IMR-90 (cell line): Measurements from ENCODE around the gene SEMA3G. TPM values are rescaled to one million over a fixed set of nuclear protein-coding genes. Genes with fewer than 3 reads are reported as not detected.

Experiments used
- ATAC-seq: fragments of 200-7000 bp; cut with Tn5 transposase; 2 replicates; pipeline ENCODE4 v1.9.1; 2020; ENCODE audit warnings: low read depth, mild to moderate bottlenecking, moderate library complexity
- BruUV-seq: library from RNA; stranded (reverse); fragments of 400-500 nt; replicated peaks from 2 replicates; lab custom pipeline; 2021; lab: Mats Ljungman, UMichigan
- CTCF ChIA-PET: fragments of 300-600 bp; formaldehyde crosslinking; extraction: SDS; loops from one replicate; lab custom pipeline; 2021; ENCODE audit warnings: antibody characterized with exemption; lab: Yijun Ruan, JAX
- POLR2A ChIA-PET: fragments of 300-600 bp; sonication (Branson Sonifier 250); formaldehyde crosslinking; loops from one replicate; lab custom pipeline; 2022; ENCODE audit warnings: antibody characterized with exemption; ENCODE audit not compliant: unreplicated experiment; lab: Charles Lee
- DNase-seq: peaks from one replicate; pipeline ENCODE4 v3.0.0; 2013
- H2AFZ ChIP-seq: replicated peaks from 2 replicates; pipeline ENCODE3; 2013; ENCODE audit warnings: low read length, mild to moderate bottlenecking; ENCODE audit not compliant: poor library complexity
- H2AK5ac ChIP-seq: 2 replicates; pipeline ENCODE4 v1.6.1; 2013; ENCODE audit warnings: low read depth, low read length, inconsistent platforms
- H2AK9ac ChIP-seq: replicated peaks from 2 replicates; pipeline ENCODE3; 2013; ENCODE audit warnings: mild to moderate bottlenecking, low read depth, low read length, moderate library complexity; ENCODE audit not compliant: poor library complexity
- H2BK120ac ChIP-seq: 2 replicates; pipeline ENCODE4 v1.6.1; 2013; ENCODE audit warnings: low read depth, low read length, inconsistent platforms
- H2BK15ac ChIP-seq: 3 replicates; pipeline ENCODE4 v1.6.1; 2013; ENCODE audit warnings: low read depth, low read length, inconsistent platforms
- H2BK20ac ChIP-seq: 2 replicates; pipeline ENCODE4 v1.6.1; 2013; ENCODE audit warnings: low read depth, mild to moderate bottlenecking, inconsistent platforms, low read length, moderate library complexity
- H2BK5ac ChIP-seq: 2 replicates; pipeline ENCODE4 v1.6.1; 2013; ENCODE audit warnings: mild to moderate bottlenecking, low read depth, low read length, inconsistent platforms; ENCODE audit not compliant: poor library complexity, severe bottlenecking
- H3K14ac ChIP-seq: replicated peaks from 2 replicates; pipeline ENCODE4 v1.6.1; 2013; ENCODE audit warnings: low read depth, low read length, inconsistent platforms
- H3K18ac ChIP-seq: 2 replicates; pipeline ENCODE4 v1.6.1; 2013; ENCODE audit warnings: low read depth, low read length, control low read depth
- H3K23ac ChIP-seq: 2 replicates; pipeline ENCODE4 v1.6.1; 2013; ENCODE audit warnings: low read depth, low read length, inconsistent platforms
- H3K27ac ChIP-seq: 2 replicates; pipeline ENCODE4 v1.5.1; 2013; ENCODE audit warnings: mild to moderate bottlenecking, control low read depth, low read length; ENCODE audit not compliant: insufficient read depth
- H3K27me3 ChIP-seq: 2 replicates; pipeline ENCODE4 v1.6.1; 2013; ENCODE audit warnings: low read length; ENCODE audit not compliant: control insufficient read depth, insufficient read depth
- H3K36me3 ChIP-seq: 2 replicates; pipeline ENCODE4 v1.6.1; 2013; ENCODE audit warnings: low read length, mixed read lengths; ENCODE audit not compliant: control insufficient read depth, insufficient read depth
- H3K4ac ChIP-seq: 2 replicates; pipeline ENCODE4 v1.6.1; 2013; ENCODE audit warnings: low read depth, low read length, inconsistent platforms
- H3K4me1 ChIP-seq: 2 replicates; pipeline ENCODE4 v1.6.1; 2013; ENCODE audit warnings: low read length, mixed read lengths; ENCODE audit not compliant: control insufficient read depth, insufficient read depth
- H3K4me2 ChIP-seq: 2 replicates; pipeline ENCODE4 v1.6.1; 2013; ENCODE audit warnings: low read depth, mild to moderate bottlenecking, control low read depth, low read length, moderate library complexity
- H3K4me3 ChIP-seq: 2 replicates; pipeline ENCODE4 v1.5.1; 2013; ENCODE audit warnings: low read depth, mild to moderate bottlenecking, control low read depth, low read length, moderate library complexity; ENCODE audit not compliant: insufficient read depth
- H3K56ac ChIP-seq: 2 replicates; pipeline ENCODE4 v1.6.1; 2013; ENCODE audit warnings: low read length, inconsistent platforms; ENCODE audit not compliant: insufficient read depth; ENCODE audit errors: extremely low read depth
- H3K79me1 ChIP-seq, 2 experiments: 2 replicates each; pipeline ENCODE4 v1.6.1; 2013; ENCODE audit warnings: low read length in 2 of 2, inconsistent platforms in 1 of 2, low read depth in 1 of 2
- H3K9ac ChIP-seq: 2 replicates; pipeline ENCODE4 v1.6.1; 2013; ENCODE audit warnings: low read depth, low read length, control low read depth
- H3K9me1 ChIP-seq: 2 replicates; pipeline ENCODE4 v1.6.1; 2013; ENCODE audit warnings: low read length, inconsistent platforms; ENCODE audit not compliant: insufficient read depth
- H3K9me3 ChIP-seq: 2 replicates; pipeline ENCODE4 v1.6.1; 2013; ENCODE audit warnings: low read length; ENCODE audit not compliant: control insufficient read depth, insufficient read depth
- H4K20me1 ChIP-seq: 2 replicates; pipeline ENCODE4 v1.6.1; 2013; ENCODE audit warnings: low read length, inconsistent platforms; ENCODE audit not compliant: insufficient read depth
- H4K5ac ChIP-seq: 2 replicates; pipeline ENCODE4 v1.6.1; 2013; ENCODE audit warnings: mild to moderate bottlenecking, low read depth, low read length, control low read depth
- H4K8ac ChIP-seq, 2 experiments: 2 replicates each; pipeline ENCODE4 v1.6.1; 2013; ENCODE audit warnings: low read depth in 2 of 2, low read length in 2 of 2, control low read depth in 1 of 2, inconsistent platforms in 1 of 2
- H4K91ac ChIP-seq: 2 replicates; pipeline ENCODE4 v1.6.1; 2013; ENCODE audit warnings: low read depth, low read length, inconsistent platforms; ENCODE audit not compliant: insufficient read depth
- NFE2L2 ChIP-seq: fragments of 150-350 bp; IDR thresholded peaks from 2 replicates; pipeline ENCODE4 v1.6.1; 2016; ENCODE audit warnings: low read depth, mild to moderate bottlenecking, low read length
- WGBS, 2 experiments: methylation state at CpG; one replicate each; pipeline versions ENCODE4 v1.1.5 to v1.1.7; 2013; ENCODE audit warnings: missing lambda C conversion rate in 2 of 2; ENCODE audit not compliant: insufficient read length in 1 of 2; ENCODE audit errors: extremely low coverage in 2 of 2; 5-methylcytosine and 5-hydroxymethylcytosine counted together
- dilution Hi-C: fragments of 300-500 bp; cut with HindIII; formaldehyde crosslinking; loops from one replicate; pipeline ENCODE4 v1.14.3; 2018; ENCODE audit warnings: low sequenced_read_pairs; ENCODE audit not compliant: unreplicated experiment
- in situ Hi-C: fragments of 300-500 bp; cut with MboI; formaldehyde crosslinking; loops from 3 replicates; pipeline ENCODE4 v1.14.3; 2019; ENCODE audit warnings: low sequenced_read_pairs, inconsistent platforms, mixed read lengths
- intact Hi-C: fragments of 100-400 bp; cut with micrococcal nuclease; formaldehyde crosslinking; loops from 2 replicates; pipeline ENCODE4 v1.10.0; 2022
- polyA plus RNA-seq, 3 experiments: library from polyadenylated mRNA; depleted of rRNA; stranded (reverse); fragments of >200 nt; gene quantifications; 2 replicates each; pipeline ENCODE4 v1.2.3, GENCODE V29; 2012; ENCODE audit warnings: low replicate concordance in 1 of 3
- total RNA-seq: library from RNA; depleted of rRNA; stranded (reverse); fragments of >200 nt; gene quantifications from 2 replicates; pipeline ENCODE4 v1.2.3, GENCODE V29; 2012

Gene SEMA3G
- total and polyA plus RNA-seq, 2 of the 4 experiments (the other 2 are of a cell fraction): 0.07 TPM; not detected in 1

DNA sequence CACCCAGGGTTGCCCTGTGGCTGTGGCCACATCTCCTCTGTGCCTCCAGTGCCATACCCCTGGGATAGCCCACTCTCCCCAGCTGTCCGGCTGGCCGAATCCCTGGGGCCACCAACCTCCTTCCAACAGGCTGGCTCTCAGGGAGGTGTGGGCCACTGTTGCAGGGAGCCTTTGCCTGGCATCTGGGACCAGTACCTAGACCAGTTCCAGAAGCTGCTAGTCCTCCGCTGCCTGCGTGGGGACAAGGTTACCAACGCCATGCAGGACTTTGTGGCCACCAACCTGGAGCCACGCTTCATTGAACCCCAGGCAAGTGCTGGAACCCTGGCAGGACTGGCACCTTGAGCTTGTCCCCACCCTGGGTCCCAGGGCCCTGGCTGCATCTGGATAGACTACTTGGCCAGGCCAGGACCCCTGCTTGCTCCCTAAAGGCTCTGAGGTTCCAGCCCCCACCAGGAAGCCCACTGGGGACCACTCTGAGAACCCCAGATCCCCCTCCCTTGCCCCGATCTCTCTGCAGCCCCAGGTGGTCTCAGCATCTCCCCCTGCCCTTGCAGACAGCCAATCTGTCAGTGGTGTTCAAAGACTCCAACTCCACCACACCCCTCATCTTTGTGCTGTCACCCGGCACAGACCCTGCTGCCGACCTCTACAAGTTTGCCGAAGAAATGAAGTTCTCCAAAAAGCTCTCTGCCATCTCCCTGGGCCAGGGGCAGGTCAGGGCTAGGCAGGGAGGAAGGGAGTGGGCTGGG, 50.0 kb downstream of the SEMA3G start:
- no peak overlapping the region for H2BK120ac ChIP-seq
- no peak overlapping the region for H4K8ac ChIP-seq
- H2AK5ac ChIP-seq: no peak overlapping the region
- no peak for TF ChIP-seq NFE2L2
- no peak overlapping the region for H3K27ac ChIP-seq
- no peak overlapping the region for H4K91ac ChIP-seq
- ATAC-seq: no peak
- 87% methylated on average over 3 of the region's 10 CpGs; no CpG with 5 or more reads in 1 of the 2 experiments for WGBS, 2 experiments
- no peak overlapping the region for H3K4me3 ChIP-seq
- no peaks in the 10 kb centered on the region for H3K4me1 ChIP-seq
- no peak overlapping the region for H3K23ac ChIP-seq
- ChIA-PET POLR2A (no interaction called here), CTCF (no interaction called here)
- H3K79me1 ChIP-seq: no peaks in the 10 kb centered on the region
- no peaks in the 10 kb centered on the region for H3K9me3 ChIP-seq
- no peaks in the 10 kb centered on the region; the same call in 1 of the 2 replicates for H4K20me1 ChIP-seq
- dilution Hi-C loops: no loop called here
- no peak overlapping the region for H3K14ac ChIP-seq
- no peak overlapping the region for H2BK15ac ChIP-seq
- no peak overlapping the region for H2AFZ ChIP-seq
- H2BK5ac ChIP-seq: no peak overlapping the region
- no peak for DNase-seq
- intact Hi-C loops: no loop called here
- no peak overlapping the region for H3K4ac ChIP-seq
- no peak overlapping the region for H2BK20ac ChIP-seq
- H3K9ac ChIP-seq: no peak overlapping the region
- H2AK9ac ChIP-seq: no peak overlapping the region
- no peak overlapping the region for H3K4me2 ChIP-seq
- H3K36me3 ChIP-seq: peaks cover 1% of the 10 kb centered on the region; the same call in 1 of the 2 replicates
- H3K27me3 ChIP-seq: no peaks in the 10 kb centered on the region; the same call in 1 of the 2 replicates
- H4K5ac ChIP-seq: no peak overlapping the region
- in situ Hi-C loops: no loop called here
- H3K18ac ChIP-seq: no peak overlapping the region
- no peak overlapping the region for H3K56ac ChIP-seq
- 0 out of 2 replicates have a peak, but pooled peaks cover 4% of the 10 kb centered on the region for H3K9me1 ChIP-seq
- BruUV-seq: no TSS peak
